H1 (cell line): Measurements from ENCODE around the gene FRMD4B. TPM values are rescaled to one million over a fixed set of nuclear protein-coding genes. Genes with fewer than 3 reads are reported as not detected.

Experiments
- FOSL1 ChIP-seq: IDR thresholded peaks from 2 replicates; pipeline ENCODE4 v1.6.1; 2011; ENCODE audit warnings: mild to moderate bottlenecking, low read depth, low read length, moderate library complexity; ENCODE audit not compliant: insufficient read depth
- RNF2 ChIP-seq: fragments of 200-900, 300-1000 bp; sonication (generic); IDR thresholded peaks from 2 replicates; pipeline ENCODE4 v1.7.1; 2016; ENCODE audit warnings: borderline replicate concordance, low read depth, mild to moderate bottlenecking, antibody characterized with exemption, low read length; ENCODE audit not compliant: poor library complexity, severe bottlenecking; ENCODE audit errors: missing control alignments
- SP1 ChIP-seq: IDR thresholded peaks from 2 replicates; pipeline ENCODE4 v1.6.1; 2011; ENCODE audit warnings: low read depth, low read length
- polyA plus RNA-seq, 7 experiments: library from polyadenylated mRNA; depleted of rRNA in 3 of 7; stranded (reverse) in 5 of 7; unstranded in 2 of 7; fragments of >200 nt in 5 of 7; fragments of 200-250 nt in 2 of 7; gene quantifications; 1 replicate in 5 of 7; 2 replicates in 1 of 7; 4 replicates in 1 of 7; pipeline versions ENCODE4 v1.2.1 to v1.2.3, GENCODE V29; 2011 to 2013; ENCODE audit warnings: missing spikeins in 2 of 7, mixed read lengths in 2 of 7
- total RNA-seq: library from RNA; stranded (reverse); fragmentation: NEBNext Ultra II Directional; extraction: Animal tissue kit (Norgen Biotek cat#: 25700); gene quantifications from 2 replicates; pipeline ENCODE4 v1.2.1, GENCODE V29; 2021

The FRMD4B gene
- total and polyA plus RNA-seq, 2 of the 8 experiments (the other 6 are each of a cell fraction or from before 2014, with no cell fraction given) = 2.7 to 7.2 TPM

DNA sequence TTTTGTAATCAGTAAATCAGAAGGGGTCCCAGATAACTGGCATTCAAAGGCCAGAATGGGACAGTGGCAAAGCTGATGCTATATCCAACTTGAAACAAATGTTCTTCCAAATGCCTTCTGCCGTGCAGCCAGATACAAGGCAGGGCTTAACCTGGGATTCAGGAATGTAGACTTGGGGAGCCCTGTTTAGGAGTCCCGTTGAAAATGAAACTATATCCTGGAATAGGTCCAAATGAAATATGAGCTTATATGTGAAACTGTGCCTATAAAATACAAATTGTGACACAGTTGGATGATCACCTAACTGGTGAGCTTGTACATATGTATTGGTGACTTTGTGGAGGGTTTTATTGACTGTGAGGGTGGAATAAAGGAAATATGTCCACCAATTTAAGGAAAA lies 28.7 kb downstream of the FRMD4B start (continued):
- TF ChIP-seq FOSL1 (no peak), SP1 (no peak), RNF2 (no peak)
- TF ChIP-seq, all 59 proteins: peak for 0
